HG02840 (cell line): ENCODE results near the gene B4GALT2.

Source experiments
- ATAC-seq: cut with Tn5 transposase; IDR thresholded peaks from one replicate; pipeline ENCODE4 v1.9.1; 2021; ENCODE audit warnings: mild to moderate bottlenecking, moderate library complexity, moderate number of reproducible peaks; ENCODE audit not compliant: unreplicated experiment, low FRiP score

Gene B4GALT2

GRCh38 chr1:44024031-44024902 is 45.3 kb downstream of the B4GALT2 start:
- ATAC-seq, result no peak

GRCh38 chr1:44024903-44025525 is 46.0 kb downstream of the B4GALT2 start:
- no peak for ATAC-seq

GRCh38 chr1:44025816-44026215 is 46.8 kb downstream of the B4GALT2 start:
- no peak for ATAC-seq

GRCh38 chr1:44027320-44027719 is 48.3 kb downstream of the B4GALT2 start:
- ATAC-seq, result no peak

- no peak for ATAC-seq
These were observed 50.4 kb downstream of the B4GALT2 start for GRCh38 chr1:44029260-44029910.

- peak; percentile 82 for ATAC-seq
These were observed 51.0 kb downstream of the B4GALT2 start for GRCh38 chr1:44029911-44030604.

GRCh38 chr1:44030605-44031251 is 51.7 kb downstream of the B4GALT2 start:
- peak; percentile 14 for ATAC-seq

- no peak for ATAC-seq
These were observed 52.5 kb downstream of the B4GALT2 start, which contains the start of gene SLC6A9 for GRCh38 chr1:44031252-44032169. Gene SLC6A9 (minus strand): TSS chr1:44031462. CDS start chr1:44024277, 7,185 bp downstream.

- ATAC-seq, result no peak
These were observed 53.3 kb downstream of the B4GALT2 start for GRCh38 chr1:44032170-44032790.

- no peak for ATAC-seq
These were observed 54.1 kb downstream of the B4GALT2 start for GRCh38 chr1:44033041-44033575.

GRCh38 chr1:44033756-44034155 is 54.7 kb downstream of the B4GALT2 start:
- ATAC-seq, result no peak

GRCh38 chr1:44034423-44034822 is 55.4 kb downstream of the B4GALT2 start:
- ATAC-seq, result no peak

GRCh38 chr1:44034976-44035716 is 56.1 kb downstream of the B4GALT2 start:
- no peak for ATAC-seq

- no peak for ATAC-seq
These were observed 56.9 kb downstream of the B4GALT2 start for GRCh38 chr1:44035726-44036408.

- ATAC-seq, result no peak
These were observed 57.6 kb downstream of the B4GALT2 start for GRCh38 chr1:44036409-44037139.

GRCh38 chr1:44037154-44037553 is 58.1 kb downstream of the B4GALT2 start:
- no peak for ATAC-seq
